ENCODE measurements around the gene ZNF664. TPM values are rescaled to one million over a fixed set of nuclear protein-coding genes. Genes with fewer than 3 reads are reported as not detected.

ZNF664 gene
- total RNA-seq, 1 donor from 2014 or later = 88.2 TPM

- no peak for FAIRE-seq
- no peak overlapping the region for H3K4me3 ChIP-seq (ENCODE audit: low read depth, low read length)
- no peaks in the 10 kb centered on the region for H3K27me3 ChIP-seq (ENCODE audit: control insufficient read depth, insufficient read depth, low read length)
- no peak for TF ChIP-seq CTCF (IDR thresholded peaks at IDR 0.05; ENCODE audit: insufficient read depth, low read length, severe bottlenecking)
- peaks cover 4% of the 10 kb centered on the region for H3K36me3 ChIP-seq (ENCODE audit: control insufficient read depth, insufficient read depth, low read length)
- no peak for DNase-seq (ENCODE audit: low read depth)
Observed at GRCh38 chr12:124002021-124002644, 29.1 kb downstream of the ZNF664 start.

- Histone ChIP-seq H3K27me3 (ENCODE audit: control insufficient read depth, insufficient read depth, low read length) (no peaks in the 10 kb centered on the region), H3K4me3 (ENCODE audit: low read depth, low read length) (no peak overlapping the region), H3K36me3 (ENCODE audit: control insufficient read depth, insufficient read depth, low read length) (peaks cover 4% of the 10 kb centered on the region)
- FAIRE-seq (no peak), DNase-seq (ENCODE audit: low read depth) (no peak)
- TF ChIP-seq CTCF (IDR thresholded peaks at IDR 0.05; ENCODE audit: insufficient read depth, low read length, severe bottlenecking) = no peak
Observed at GRCh38 chr12:124002654-124003053, 29.6 kb downstream of the ZNF664 start.

- TF ChIP-seq CTCF (IDR thresholded peaks at IDR 0.05; ENCODE audit: insufficient read depth, low read length, severe bottlenecking) = no peak
- DNase-seq (ENCODE audit: low read depth) (no peak), FAIRE-seq (no peak)
- Histone ChIP-seq H3K4me3 (ENCODE audit: low read depth, low read length) (no peak overlapping the region), H3K27me3 (ENCODE audit: control insufficient read depth, insufficient read depth, low read length) (no peaks in the 10 kb centered on the region), H3K36me3 (ENCODE audit: control insufficient read depth, insufficient read depth, low read length) (peaks cover 6% of the 10 kb centered on the region)
Observed at GRCh38 chr12:124004233-124004875, 31.3 kb downstream of the ZNF664 start.

- no peaks in the 10 kb centered on the region for H3K27me3 ChIP-seq (ENCODE audit: control insufficient read depth, insufficient read depth, low read length)
- DNase-seq (ENCODE audit: low read depth) (no peak), FAIRE-seq (no peak)
- TF ChIP-seq CTCF (IDR thresholded peaks at IDR 0.05; ENCODE audit: insufficient read depth, low read length, severe bottlenecking) = no peak
- peaks cover 6% of the 10 kb centered on the region for H3K36me3 ChIP-seq (ENCODE audit: control insufficient read depth, insufficient read depth, low read length)
- no peak overlapping the region for H3K4me3 ChIP-seq (ENCODE audit: low read depth, low read length)
Observed at GRCh38 chr12:124006085-124006845, 33.2 kb downstream of the ZNF664 start.

GRCh38 chr12:124006846-124007713, 34.1 kb downstream of the ZNF664 start:
- FAIRE-seq = no peak
- Histone ChIP-seq H3K27me3 (ENCODE audit: control insufficient read depth, insufficient read depth, low read length) (no peaks in the 10 kb centered on the region), H3K36me3 (ENCODE audit: control insufficient read depth, insufficient read depth, low read length) (peaks cover 6% of the 10 kb centered on the region), H3K4me3 (ENCODE audit: low read depth, low read length) (no peak overlapping the region)
- TF ChIP-seq CTCF (IDR thresholded peaks at IDR 0.05; ENCODE audit: insufficient read depth, low read length, severe bottlenecking) = no peak
- DNase-seq (ENCODE audit: low read depth) = no peak
